Hindlimb muscle (tissue), 1 donor: Measurements from ENCODE around the gene PARP9. TPM values are rescaled to one million over a fixed set of nuclear protein-coding genes. Genes with fewer than 3 reads are reported as not detected.

Source experiments
- DNase-seq: peaks from one replicate; pipeline ENCODE4 v3.0.0-alpha.2; 2013
- polyA plus RNA-seq: library from polyadenylated mRNA; unstranded; fragments of 120-200 nt; gene quantifications from one replicate; pipeline ENCODE4 v1.2.1, GENCODE V29; 2013; ENCODE audit not compliant: insufficient read length

The PARP9 gene
- 13.7 TPM for polyA plus RNA-seq

DNA sequence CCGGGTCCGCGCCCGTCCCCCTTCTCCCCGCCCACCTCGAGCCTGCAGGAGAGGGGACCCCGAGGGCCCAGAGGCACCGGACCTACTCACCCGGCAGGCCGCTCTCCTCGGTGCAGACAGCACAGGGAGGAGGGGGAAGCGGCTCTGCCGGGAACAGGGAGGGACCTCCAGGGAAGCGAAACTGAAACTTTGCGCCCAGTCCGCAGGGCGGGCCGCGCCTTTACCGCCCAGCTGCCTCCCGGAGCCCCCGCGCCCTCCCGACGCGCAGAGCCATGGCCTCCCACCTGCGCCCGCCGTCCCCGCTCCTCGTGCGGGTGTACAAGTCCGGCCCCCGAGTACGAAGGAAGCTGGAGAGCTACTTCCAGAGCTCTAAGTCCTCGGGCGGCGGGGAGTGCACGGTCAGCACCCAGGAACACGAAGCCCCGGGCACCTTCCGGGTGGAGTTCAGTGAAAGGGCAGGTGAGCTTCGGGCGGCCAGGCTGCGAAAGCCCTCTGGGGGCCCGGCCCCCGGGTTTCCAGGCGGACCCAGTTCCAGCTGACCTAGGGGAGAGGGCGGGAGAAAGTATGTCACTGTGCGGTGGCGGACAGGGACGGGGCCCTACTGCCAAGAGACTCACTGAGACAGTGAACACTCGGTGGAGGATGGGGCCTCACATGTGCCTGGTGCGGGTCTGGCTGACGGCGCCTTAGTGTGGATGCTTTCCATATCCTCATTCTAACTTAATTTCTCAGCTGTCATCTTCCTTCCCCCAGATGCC lies at the start of gene PARP9, which contains the start of gene DTX3L:
Gene PARP9, minus strand, starts transcription at position 146 of the 758 bp plus-strand sequence. CDS start 4,680 bp downstream, outside the sequence.
Gene DTX3L, plus strand, starts transcription at position 184 of the 758 bp plus-strand sequence. Its CDS starts 89 bp downstream, at position 273.
- DNase-seq, result peak; percentile 83

DNA sequence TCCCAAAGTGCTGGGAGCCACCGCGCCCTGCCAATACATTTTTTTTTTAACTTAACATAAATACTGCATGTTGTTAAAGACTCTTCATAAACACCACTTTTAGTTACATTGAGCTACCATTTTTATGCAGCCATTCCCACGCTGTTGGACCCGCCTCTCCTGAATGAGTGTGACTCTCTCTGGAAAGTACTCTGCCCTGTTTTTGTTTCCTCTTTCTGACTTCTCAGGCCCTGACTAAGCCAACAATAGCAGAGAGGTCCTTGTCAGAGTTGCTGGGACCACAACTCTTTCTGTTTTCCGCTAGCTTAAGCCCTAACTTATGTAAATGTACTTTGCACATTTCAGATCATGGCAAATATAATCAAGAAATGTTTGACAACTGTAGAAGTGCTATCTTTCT lies 48.6 kb upstream of the PARP9 start:
- DNase-seq, result no peak

DNA sequence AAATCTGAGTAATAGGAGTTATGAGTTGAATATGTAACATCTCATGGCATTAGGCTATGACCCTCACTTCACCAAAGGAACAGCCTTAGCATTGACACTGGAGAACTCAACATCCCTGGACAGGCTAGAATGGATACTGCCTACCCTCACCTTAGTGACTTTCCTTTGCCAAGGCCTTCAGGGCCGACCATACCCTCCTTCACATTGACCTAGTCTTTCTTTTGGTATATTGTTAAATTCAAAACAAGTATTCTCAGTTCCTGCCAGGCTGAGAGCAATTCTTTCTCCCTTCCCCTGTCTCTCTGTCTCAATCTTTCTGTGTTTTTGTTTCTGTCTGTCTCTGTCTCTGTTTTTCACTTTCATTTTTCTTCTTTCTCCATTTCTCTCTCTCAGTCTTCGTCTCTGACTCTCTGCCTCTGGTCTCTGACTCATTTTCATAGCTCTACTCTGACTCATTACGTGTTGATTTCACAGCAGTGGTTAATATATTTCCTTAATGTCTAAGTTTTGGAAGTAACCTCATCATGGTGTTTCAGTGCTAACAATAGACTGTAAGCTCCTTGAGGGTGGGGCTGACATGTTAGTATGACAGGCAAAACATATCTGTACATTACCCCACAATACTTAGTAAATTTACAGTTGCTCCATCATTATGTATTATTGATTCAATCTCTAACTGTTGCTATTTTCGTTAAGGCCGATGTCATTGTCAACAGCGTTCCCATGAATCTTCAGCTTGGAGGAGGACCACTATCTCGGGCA lies 45.9 kb upstream of the PARP9 start:
- no peak for DNase-seq

DNA sequence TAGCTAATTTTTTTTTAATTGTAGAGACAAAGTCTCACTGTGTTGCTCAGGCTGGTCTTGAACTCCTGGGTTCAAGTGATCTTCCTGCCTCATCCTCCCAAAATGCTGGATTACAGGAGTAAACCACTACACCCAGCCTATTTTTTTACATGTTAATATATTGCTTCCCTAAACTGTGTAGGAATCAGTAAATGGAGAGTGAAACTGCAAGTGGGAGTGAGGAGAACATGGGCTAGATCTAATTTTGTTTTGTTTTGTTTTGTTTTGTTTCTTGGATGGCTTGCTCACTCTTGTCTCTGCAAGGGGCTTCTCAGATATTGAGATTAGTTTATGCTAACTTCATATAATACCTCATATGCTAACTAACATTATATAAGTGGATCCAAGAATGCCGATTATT lies 44.8 kb upstream of the PARP9 start:
- DNase-seq, result no peak

DNA sequence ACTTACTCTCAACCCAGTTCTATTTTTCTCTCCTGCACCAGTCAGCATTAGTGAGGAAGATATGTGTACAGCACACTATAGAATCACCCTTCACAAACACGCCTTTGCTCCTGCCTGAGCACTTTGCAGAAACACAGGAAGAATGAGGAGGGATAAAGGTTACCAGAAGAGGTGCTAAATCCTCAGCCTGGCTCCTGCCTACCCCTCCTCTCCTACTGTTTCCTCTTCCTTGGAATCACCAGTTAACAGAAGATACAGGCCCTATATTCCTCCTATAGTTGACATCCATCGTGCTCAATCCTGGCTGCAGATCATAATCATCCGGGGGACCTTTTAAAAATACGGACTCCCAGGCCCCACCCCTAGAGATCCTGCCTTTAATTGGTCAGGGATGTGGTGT lies 42.2 kb upstream of the PARP9 start:
- no peak for DNase-seq

DNA sequence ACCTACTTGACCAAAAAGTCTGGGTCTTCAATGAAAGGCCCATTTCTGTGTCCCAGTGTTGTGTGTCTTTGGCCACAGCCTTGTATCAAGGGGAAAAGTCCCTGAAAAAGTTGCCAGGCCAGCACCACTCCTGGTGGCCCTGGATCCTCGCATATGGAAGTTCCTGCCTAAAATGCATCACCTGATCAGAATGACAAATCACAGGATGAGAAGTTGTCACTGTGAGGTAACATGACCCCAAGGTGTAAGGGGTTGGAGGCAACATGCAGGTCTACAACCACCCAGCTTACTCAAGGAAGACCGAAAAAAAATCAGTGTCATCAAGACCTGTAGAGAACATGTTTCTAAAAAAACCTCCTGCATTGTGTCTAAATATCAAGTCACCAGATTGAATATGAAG lies 39.0 kb upstream of the PARP9 start:
- DNase-seq, result no peak

DNA sequence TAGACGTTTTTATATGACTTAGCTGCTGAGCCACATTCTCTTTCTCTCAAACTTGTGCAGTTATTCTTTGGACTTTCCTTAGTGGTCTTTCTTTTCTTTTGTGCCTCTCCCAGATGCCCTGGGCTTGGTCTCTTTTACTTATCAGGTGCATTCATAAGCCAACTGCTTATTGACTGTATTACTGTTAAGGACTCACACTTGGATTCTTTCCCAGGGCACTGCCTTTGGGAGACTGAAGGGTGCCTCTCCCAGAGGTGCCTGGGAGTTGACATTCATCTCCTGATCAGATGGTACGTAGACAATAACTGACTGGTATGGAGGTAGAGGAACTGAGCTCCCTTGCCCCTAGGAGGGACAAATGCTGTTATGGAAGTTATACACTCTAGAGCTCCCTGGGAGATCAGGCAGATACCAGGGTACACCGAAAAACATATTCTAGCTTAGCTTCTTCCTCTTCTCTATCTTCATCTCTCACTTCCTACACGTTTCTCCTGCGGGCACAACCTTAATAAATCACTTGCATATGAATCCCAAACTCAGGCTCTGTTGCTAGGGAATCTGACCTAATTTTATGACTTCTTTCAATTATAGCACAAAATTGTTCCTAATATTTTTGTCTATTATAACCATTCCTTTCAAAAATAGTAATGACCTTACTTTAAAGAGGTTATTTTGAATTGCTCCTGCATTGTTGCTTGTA lies 38.1 kb upstream of the PARP9 start:
- DNase-seq, result no peak

DNA sequence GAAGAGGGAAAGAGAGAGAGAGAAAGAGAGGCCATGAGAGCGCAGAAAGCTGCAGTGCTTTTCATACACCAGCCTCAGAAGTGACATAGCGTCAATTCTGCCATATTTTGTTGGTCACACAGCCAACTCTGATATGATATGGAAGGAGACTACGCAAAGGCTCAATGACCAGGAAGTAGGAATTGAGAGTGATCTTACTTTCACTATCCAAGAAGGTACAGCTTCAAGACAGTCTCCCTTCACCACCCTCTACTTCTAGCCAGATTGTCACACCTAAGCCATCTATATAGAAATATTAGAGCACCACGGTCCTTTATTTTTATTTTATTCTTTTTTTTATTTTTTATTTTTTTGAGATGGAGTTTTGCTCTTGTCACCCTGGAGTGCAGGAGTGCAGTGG lies 34.5 kb upstream of the PARP9 start:
- no peak for DNase-seq

DNA sequence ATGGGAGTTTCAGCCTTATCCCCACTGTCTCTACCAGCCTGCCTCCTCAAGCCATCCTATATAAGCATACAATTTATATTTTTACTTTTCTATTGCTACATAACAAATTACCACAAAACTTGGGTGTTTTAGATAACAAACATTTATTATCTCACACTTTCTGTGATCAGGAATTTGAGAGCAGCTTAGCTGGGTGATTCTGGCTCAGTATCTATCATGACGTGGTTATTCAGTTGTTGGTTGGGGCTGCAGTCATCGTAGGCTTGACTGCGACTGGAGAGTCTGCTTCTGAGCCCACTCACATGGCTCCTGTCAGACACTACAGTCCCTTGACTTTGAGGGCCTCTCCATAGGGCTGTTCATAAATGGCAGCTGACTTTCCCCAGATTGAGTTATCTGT lies 34.1 kb upstream of the PARP9 start:
- DNase-seq, result no peak

DNA sequence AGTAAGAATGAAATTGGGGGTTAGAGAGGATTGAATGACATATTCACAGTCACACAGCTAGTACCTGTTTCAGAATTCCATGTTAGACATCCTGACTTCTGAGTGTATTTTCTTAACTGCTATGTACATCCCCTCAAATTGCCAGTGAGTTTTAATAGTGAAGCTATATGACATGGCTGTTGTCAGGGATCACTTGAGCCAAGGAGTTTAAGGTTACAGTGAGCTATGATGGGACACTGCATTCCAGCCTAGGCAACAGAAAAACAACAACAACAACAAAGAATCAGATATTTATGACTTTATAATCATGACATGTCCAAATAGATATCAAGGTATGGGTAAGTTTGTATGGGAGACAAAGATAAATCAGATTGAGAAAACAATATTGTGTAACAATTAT lies 29.9 kb upstream of the PARP9 start:
- DNase-seq, result no peak

DNA sequence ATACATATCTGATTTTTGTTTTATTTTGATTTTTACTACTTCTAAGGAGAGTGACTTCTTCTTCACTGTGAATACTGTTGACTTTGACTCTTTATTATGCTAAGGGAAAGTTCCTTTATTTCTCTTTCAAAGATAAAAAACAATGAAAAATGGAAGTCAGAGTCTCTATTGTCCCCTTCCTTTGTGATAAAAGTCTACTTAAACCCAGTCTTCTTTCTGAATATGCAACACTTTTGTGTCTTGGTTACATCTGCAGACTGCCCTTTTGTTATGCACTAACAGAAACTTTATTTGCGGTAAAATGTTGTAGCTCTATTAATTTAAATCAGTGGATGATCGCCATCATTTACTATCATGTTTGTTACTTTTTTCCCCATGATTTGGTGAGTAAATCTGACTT lies 26.5 kb upstream of the PARP9 start:
- DNase-seq, result no peak

DNA sequence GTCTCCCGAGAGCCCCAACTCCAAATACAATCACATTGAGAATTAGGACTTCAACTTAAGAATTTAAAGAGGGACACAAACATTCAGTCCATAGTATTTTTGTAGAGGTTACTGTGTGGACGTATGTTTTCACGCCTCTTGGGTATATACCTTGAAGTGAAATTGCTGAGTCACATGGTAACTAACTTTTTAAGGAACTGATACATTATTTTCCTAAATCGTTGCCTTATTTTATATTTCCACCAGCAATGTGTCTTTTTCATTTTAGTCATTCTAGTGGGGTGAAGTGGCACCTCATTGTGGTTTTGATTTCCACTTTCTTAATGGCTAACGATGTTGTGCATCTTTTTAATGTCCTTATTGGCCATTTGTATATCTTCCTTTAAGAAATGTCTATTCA lies 25.2 kb upstream of the PARP9 start:
- DNase-seq, result no peak

DNA sequence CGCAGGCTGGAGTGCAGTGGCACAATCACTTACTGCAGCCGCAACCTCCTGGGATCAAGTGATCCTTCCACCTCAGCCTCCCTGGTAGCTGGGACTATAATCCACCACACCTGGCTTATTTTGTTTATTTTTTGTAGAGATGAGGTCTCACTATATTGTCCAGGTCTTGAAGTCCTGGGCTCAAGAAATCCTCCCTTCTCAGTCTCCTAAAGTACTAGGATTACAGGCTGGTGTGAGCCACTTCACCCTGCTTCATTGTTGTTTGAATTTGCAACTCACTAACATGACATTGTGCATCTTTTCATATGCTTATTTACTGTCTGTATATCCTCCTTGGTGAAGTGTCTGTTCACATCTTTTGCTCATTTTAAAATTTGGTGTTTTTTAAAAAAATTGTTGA lies 23.5 kb upstream of the PARP9 start:
- DNase-seq, result no peak

DNA sequence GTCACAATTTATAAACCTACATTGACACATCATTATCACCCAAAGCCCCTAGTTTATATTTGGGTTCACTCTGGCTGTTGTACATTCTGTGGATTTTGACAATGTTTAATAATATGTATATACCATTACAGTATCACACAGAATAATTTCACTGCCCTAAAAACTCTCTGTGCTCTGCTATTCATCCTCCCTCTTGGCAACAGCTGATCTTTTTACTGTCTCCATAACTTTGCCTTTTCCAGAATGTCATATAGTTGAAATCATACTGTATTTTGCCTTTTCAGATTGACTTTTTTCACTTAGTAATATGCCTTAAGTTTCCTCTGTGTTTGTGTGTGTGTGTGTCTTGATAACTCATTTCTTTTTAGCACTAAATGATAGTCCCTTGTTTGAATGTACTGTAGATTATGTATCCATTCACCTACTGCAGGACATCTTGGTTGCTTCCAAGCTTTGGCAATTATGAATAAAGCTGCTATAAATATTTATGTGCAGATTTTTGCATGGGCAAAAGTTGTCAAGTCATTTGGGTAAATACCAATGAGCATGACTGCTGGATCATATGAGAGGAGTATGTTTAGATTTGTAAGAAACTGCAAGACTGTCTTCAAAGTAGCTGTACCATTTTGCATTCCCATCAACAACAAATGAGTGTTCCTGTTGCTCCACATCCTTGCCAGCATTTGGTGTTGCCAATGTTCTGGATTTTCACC lies 22.8 kb upstream of the PARP9 start:
- DNase-seq, result no peak

DNA sequence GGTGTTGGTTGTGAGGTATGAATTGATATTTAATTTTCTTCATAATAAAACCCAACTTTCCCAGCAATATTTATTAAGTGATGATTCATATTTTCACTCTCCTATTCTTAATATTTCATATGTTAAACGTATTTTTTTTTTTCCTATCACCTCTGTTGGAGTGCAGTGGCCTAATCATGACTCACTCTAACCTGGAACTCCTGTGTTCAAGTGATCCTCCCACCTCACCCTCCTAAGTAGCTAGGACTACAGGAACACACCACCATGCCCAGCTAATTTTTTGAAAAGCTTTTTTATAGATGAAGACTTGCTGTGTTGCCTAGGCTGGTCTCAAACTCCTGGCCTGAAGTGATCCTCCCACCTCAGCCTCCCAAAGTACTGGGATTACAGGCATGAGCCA lies 22.0 kb upstream of the PARP9 start:
- DNase-seq, result no peak

DNA sequence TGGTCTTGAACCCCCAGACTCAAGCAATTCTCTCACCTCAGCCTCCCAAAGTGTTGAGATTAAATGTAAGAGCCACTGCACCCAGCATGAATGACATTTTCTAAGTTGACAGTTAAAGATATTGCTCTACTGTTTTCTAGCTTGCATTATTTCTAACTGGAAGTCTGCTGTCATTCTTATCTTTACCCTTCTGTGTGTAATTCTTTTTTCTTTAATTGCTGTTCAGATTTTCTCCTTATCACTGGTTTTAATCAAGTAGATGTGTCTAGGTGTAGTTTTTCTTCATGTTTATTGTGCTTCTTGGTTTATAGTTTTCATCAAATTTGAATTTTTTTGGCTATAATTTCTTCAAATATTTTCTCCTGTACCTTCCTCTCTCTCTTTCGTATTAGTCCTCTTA lies 18.3 kb upstream of the PARP9 start:
- no peak for DNase-seq

DNA sequence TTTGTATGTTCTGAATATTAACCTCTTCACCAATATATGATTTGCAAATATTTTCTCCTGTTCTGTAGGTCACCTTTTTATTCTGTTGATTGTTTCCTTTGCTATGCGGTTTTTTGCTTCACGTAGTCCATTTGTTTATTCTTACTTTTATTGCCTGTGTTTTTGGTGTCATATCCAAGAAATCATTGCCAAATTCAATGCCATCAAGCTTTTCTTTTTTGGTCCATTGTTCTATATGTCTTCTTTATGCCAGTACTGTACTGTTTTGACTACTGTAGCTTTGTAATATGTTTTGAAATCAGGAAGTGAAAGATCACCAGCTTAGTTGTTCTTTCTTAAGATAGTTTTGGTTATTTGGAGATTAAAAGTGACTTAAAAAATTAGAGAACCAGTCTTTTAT lies 17.5 kb upstream of the PARP9 start:
- no peak for DNase-seq

DNA sequence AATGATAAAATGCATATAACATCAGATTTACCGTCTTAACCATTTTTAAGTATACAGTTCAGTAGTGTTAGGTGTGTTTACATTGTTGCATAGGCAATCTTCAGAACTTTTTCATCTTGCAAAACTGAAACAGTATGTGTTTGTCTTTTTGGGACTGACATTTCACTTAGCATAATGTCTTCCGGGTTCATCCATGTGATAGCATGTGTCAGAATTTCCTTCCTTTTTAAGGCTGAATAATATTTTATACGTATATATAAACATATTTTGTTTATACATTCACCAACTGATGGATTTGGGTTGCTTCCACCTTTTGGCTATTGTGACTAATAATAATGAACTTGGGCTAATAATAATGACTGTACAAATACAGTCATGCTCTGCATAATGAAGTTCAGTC lies 16.4 kb upstream of the PARP9 start:
- no peak for DNase-seq

DNA sequence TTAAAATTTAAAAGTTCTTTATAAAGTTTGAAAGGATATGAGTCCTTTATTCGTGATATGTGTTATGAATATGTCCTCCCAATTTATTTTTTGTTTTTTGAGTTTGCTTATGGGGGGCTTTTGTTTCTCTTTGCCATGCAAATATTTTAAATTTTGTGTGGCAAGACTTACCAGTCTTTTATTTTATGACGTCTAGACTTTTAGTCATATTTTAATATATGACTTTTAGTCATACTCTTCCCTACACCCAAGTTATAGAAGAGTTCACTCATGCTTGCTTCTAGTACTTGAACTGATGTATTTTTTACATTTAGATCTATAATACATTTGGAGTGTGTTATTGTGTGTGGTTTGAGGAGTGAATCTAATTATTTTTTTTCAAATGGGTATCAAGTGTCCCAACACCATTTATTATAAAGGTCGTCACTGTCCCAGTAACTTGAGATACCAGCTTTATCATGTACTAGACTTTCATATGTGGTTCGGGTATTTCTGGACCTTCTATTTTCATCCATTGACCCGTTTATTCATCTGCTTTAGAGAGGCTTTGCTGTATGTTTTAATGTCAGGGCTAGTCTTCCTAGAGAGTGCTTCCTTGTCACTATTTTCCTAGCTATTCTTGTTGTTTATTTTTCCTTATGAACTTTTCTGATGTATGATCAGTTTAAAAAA lies 14.1 kb upstream of the PARP9 start:
- DNase-seq, result no peak

DNA sequence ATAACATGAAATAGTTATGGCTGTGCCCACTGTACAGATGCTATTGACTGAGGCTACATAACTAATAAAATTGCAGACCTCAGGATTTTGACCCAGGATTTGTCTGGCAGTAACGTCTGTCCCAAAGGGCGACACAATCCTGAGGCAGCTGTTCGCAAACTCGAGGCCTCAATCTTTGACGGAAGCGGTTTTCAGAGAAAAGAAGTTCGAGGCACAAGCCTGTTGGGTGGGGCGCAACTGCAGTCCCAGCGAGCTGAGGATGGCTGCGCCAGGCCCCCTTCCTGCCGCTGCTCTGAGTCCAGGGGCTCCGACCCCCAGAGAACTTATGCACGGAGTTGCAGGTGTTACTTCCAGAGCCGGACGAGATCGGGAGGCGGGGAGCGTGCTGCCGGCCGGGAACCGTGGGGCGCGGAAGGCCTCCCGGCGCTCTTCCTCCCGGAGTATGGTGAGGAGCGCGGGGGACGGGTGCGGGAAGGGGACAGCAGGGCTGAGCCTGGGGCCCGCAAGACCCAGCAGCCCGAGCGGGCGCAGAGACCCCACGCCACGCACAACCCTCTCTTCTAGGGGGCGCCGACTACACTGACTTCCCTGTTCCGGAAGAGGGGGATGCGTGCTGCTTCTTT lies 13.4 kb upstream of the PARP9 start, which contains the start of gene PARP15:
Gene PARP15, plus strand, starts transcription at position 242 of the 623 bp plus-strand sequence. Its CDS starts 18 bp downstream, at position 260.
- no peak for DNase-seq

DNA sequence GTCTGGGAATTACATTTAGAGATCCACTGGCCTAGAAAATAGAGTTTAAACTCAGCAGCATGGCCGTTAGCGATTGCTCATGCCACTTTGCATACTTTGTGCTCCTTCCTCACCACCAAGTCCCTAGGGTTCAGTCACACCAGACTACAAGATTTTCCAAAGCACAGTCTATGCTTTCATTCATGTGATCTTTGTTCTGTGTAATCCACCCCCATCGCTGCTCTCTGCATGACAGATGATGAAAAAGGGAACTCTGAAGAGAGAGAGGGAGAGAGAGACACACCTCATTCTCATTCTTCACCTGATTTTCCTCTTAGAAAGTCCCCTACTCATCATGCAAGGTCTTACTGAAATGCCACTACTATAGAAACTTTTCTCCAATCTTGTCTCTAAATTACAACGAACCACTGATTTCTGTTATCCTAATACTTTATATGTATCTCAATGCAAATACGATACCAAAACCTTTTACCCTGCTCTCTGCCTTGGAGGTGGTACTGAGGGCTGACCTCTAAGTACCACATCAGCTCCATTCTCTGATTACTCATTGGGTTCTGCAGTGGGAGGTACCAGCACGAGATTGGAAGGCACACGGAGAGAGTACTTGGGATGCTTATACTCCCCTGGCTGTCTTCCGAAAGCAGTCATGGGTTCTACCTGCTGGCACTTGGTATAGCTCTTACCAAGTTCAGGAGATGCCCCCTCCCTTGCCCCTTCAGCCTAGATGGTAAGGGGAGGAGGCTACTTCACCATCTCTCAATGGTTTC lies 12.3 kb upstream of the PARP9 start:
- no peak for DNase-seq
